ENCODE measurements around the gene PRPSAP2. TPM values are rescaled to one million over a fixed set of nuclear protein-coding genes. Genes with fewer than 3 reads are reported as not detected.

PRPSAP2 gene
- total and polyA plus RNA-seq, 2 donors (not counting 3 experiments of a cell fraction or from before 2014, with no cell fraction given), result 22.2 to 38.5 TPM

DNA sequence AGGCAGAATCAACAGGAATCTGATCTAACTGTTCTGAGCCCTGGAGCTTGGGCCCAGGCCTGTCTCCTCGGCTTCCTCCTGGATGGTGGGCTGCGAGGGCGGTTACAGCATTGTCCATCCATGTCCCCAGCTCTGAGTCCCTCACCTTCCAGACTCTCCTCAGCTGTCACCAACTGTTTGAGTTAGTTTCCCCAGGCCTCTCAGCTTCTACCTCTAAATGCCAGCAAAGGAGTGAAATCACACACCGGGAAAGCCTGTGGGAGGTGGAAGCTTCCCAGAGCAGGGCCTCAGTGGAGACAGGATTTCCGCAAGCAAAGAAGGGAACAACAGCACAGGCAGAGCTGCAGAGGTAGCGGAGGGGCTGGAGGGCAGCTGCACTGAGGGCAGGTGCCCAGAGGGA lies 9.4 kb upstream of the PRPSAP2 start:
- no peaks in the 10 kb centered on the region for H3K79me2 ChIP-seq (ENCODE audit: control insufficient read depth, insufficient read depth, low read length)
- no TSS peak for BruUV-seq (replicated peaks)
- H3K9ac ChIP-seq (replicated peaks; ENCODE audit: extremely low read depth, insufficient read depth, low read length), result no peak overlapping the region
- ChIA-PET CTCF (interaction anchor here (1.1 kb wide), 1 partner anchor 10 kb away, joined by 3 read pairs; no protein-coding TSS in a partner anchor), POLR2A (no interaction called here)
- no peaks in the 10 kb centered on the region for H3K9me1 ChIP-seq (replicated peaks; ENCODE audit: control insufficient read depth, extremely low read depth, insufficient read depth, low read length)
- no peaks in the 10 kb centered on the region for H3K9me3 ChIP-seq (replicated peaks; ENCODE audit: control insufficient read depth, insufficient read depth, low read length)
- TF ChIP-seq, protein P1, sequence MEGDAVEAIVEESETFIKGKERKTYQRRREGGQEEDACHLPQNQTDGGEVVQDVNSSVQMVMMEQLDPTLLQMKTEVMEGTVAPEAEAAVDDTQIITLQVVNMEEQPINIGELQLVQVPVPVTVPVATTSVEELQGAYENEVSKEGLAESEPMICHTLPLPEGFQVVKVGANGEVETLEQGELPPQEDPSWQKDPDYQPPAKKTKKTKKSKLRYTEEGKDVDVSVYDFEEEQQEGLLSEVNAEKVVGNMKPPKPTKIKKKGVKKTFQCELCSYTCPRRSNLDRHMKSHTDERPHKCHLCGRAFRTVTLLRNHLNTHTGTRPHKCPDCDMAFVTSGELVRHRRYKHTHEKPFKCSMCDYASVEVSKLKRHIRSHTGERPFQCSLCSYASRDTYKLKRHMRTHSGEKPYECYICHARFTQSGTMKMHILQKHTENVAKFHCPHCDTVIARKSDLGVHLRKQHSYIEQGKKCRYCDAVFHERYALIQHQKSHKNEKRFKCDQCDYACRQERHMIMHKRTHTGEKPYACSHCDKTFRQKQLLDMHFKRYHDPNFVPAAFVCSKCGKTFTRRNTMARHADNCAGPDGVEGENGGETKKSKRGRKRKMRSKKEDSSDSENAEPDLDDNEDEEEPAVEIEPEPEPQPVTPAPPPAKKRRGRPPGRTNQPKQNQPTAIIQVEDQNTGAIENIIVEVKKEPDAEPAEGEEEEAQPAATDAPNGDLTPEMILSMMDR (IDR thresholded peaks at IDR 0.05; ENCODE audit: extremely low read depth in 1 of 2, insufficient read depth in 1 of 2, low read depth in 1 of 2, low read length in 2 of 2), result no peak
- TF ChIP-seq MYC (IDR thresholded peaks at IDR 0.05; ENCODE audit: low read depth, low read length) (no peak), GATA2 (IDR thresholded peaks at IDR 0.05; ENCODE audit: insufficient read depth, insufficient read length, low read depth, low read length) (no peak), POLR2AphosphoS5 (IDR thresholded peaks at IDR 0.05; ENCODE audit: insufficient read depth, low read depth, low read length) (no peak), FOS (IDR thresholded peaks at IDR 0.05; ENCODE audit: borderline replicate concordance, insufficient read depth, low read length) (no peak), POLR2A (IDR thresholded peaks at IDR 0.05; ENCODE audit: low read depth, low read length) (no peak), EZH2 (IDR thresholded peaks at IDR 0.05; ENCODE audit: borderline replicate concordance, low read depth, low read length, severe bottlenecking) (no peak), JUN (IDR thresholded peaks at IDR 0.05; ENCODE audit: borderline replicate concordance, insufficient read depth, insufficient read length, low read depth) (no peak)
- TF ChIP-seq, protein P2, sequence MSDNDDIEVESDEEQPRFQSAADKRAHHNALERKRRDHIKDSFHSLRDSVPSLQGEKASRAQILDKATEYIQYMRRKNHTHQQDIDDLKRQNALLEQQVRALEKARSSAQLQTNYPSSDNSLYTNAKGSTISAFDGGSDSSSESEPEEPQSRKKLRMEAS (IDR thresholded peaks at IDR 0.05; ENCODE audit: insufficient read depth, insufficient read length), result no peak
- H4K20me1 ChIP-seq (replicated peaks; ENCODE audit: control insufficient read depth, extremely low read depth, insufficient read depth, low read length), result no peaks in the 10 kb centered on the region
- H3K4me2 ChIP-seq (ENCODE audit: insufficient read depth, low read length), result no peak overlapping the region
- intact Hi-C loops (cut with micrococcal nuclease) (no loop called here), dilution Hi-C loops (cut with MboI; ENCODE audit: extremely low pct_ligation_motif_present, low sequenced_read_pairs) (no loop called here)
- peaks cover 0 to 1% of the 10 kb centered on the region in 2 experiments for H3K27me3 ChIP-seq (ENCODE audit: control insufficient read depth in 2 of 2, insufficient read depth in 2 of 2, low read length in 2 of 2)
- H3K27ac ChIP-seq (ENCODE audit: insufficient read depth, low read depth, low read length), result no peak overlapping the region
- H2AFZ ChIP-seq (ENCODE audit: low read depth, low read length), result no peak overlapping the region
- H3K36me3 ChIP-seq (ENCODE audit: control insufficient read depth in 2 of 2, extremely low read depth in 1 of 2, insufficient read depth in 2 of 2, low read length in 2 of 2), result no peaks in the 10 kb centered on the region
- DNase-seq (ENCODE audit: low read depth, low spot score) (peak; percentile 0), FAIRE-seq (no peak)
- no peaks in the 10 kb centered on the region for H3K4me1 ChIP-seq (ENCODE audit: control insufficient read depth, extremely low read depth, insufficient read depth, low read length)
- no peak overlapping the region for H3K4me3 ChIP-seq (replicated peaks in 1 of 3; ENCODE audit: insufficient read depth in 1 of 3, low read depth in 1 of 3, low read length in 3 of 3)
